ENCODE data around the gene KLK7. TPM values are rescaled to one million over a fixed set of nuclear protein-coding genes. Genes with fewer than 3 reads are reported as not detected.

The KLK7 gene
- total RNA-seq, 2 donors from 2014 or later = not detected

DNA sequence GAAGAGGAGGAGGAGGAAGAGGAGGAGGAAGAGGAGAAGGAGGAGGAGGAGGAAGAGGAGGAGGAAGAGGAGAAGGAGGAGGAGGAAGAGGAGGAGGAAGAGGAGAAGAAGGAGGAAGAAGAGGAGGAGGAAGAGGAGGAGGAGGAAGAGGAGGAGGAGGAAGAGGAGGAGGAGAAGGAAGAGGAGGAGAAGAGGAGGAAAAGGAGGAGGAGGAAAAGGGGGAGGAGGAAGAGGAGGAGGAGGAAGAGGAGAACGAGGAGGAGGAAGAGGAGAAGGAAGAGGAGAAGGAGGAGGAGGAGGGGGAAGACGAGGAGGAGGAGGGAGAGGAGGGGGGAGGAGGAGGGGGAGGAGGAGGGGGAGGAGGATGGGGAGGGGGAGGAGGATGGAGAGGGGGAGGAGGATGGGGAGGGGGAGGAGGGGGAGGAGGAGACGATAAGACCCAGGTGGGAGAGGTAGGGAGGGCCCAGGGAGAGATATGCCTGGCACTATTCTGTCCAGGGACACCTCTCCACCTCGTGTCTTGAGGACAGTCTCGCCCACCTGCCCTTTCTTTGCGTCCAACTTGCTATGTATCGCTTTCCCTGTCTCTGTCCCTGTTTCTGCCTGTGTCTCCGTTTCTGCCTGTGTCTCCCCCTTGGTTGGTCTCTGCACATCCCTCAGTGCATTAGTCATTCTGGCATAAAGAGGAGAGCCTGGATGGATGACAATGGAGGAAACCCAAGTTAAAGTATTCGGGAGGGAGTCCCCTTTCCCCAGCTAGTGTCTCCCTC, 23.8 kb downstream of the KLK7 start:
- ATAC-seq (no peak), DNase-seq (ENCODE audit: low spot score) (no peak)
- Mint-ChIP-seq H3K4me3 (no peak overlapping the region), H3K27me3 (peaks cover 26 to 45% of the 10 kb centered on the region in 2 donors), H3K36me3 (peaks cover 5% of the 10 kb centered on the region), H3K9me3 (peaks cover 9% of the 10 kb centered on the region), H3K27ac (no peak overlapping the region), H3K4me1 (ENCODE audit: low read depth in 2 of 2) (peaks cover 0 to 6% of the 10 kb centered on the region in 2 donors)

DNA sequence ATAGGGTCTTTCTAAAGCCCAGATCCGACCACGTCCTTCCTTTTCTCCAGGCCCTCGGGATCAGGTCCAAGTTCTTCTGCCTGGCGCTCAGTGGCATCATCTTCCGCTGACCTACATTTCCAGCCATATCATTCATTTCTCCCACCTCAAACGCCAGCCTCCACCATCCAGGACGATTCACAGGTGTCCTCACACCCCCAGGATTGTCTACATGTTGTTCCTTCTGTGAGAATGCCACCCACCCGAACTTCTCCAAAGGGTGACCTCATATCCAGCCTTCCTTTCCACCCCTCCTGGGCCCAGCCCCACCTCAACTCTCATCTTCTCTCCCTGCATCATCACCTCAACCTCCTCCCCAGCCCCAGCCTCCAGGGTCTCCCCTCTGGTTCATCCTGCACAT, 26.1 kb downstream of the KLK7 start:
- Mint-ChIP-seq H3K9me3 (peaks cover 5% of the 10 kb centered on the region), H3K36me3 (peaks cover 5% of the 10 kb centered on the region), H3K4me1 (ENCODE audit: low read depth in 2 of 2) (peaks cover 0 to 6% of the 10 kb centered on the region in 2 donors), H3K27me3 (peaks cover 22 to 48% of the 10 kb centered on the region in 2 donors), H3K27ac (no peak overlapping the region), H3K4me3 (no peak overlapping the region)
- ATAC-seq (no peak), DNase-seq (ENCODE audit: low spot score) (no peak)

DNA sequence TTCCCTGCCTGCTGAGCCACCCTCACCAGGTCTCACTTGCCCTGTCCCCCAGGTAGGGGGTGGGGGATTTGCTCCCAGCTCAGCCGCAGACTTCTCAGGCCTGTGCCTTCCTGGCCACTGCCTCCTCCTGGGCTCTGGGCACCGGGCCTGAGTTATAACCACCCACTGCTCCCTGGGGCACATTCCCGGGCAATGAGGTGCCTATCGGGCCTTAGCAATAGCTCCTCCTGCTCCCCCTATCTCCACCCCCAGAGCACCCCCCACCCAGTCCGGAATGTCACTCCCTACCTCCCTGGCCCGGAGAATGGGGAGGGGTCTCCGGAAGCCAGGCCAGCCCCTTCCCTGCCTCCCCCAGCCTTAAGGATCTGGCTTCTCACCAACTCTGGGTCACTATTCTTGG, 30.8 kb downstream of the KLK7 start, which contains the start of gene KLK5:
Gene KLK5 (minus strand): TSS at position 129 of the 400 bp plus-strand sequence. CDS start 381 bp downstream, outside the sequence.
- no peaks in the 10 kb centered on the region for H3K9me3 Mint-ChIP-seq
- H3K4me1 Mint-ChIP-seq (ENCODE audit: low read depth in 2 of 2) = no peaks in the 10 kb centered on the region
- peak; percentile 28 to 42 for ATAC-seq
- DNase-seq (ENCODE audit: low spot score) = no peak
- H3K27ac Mint-ChIP-seq = no peak within 1 kb of the TSS
- no peaks in the 10 kb centered on the region for H3K36me3 Mint-ChIP-seq
- no peak within 1 kb of the TSS for H3K4me3 Mint-ChIP-seq
- peaks cover 23 to 42% of the 10 kb centered on the region in 2 donors for H3K27me3 Mint-ChIP-seq

DNA sequence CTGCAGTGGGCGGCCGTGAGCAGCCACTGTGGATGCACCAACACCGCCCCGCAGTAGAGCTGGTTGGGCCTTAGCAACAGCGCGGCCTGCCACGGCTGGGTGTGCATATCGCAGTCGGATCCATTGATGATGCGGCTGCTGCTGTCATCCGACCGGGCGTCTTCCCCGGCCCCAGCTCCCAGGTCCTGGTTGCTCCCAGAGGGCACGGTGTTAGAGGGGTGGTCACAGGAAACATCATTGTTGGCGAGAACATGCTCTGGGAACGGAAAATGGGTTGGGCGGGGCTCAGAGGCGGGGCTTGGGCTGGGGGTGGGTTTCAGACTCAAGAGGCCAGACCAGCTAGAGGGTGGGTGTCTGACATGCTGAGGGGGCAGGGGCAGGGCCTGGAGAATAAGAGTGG, 33.9 kb downstream of the KLK7 start:
- no peak overlapping the region for H3K4me3 Mint-ChIP-seq
- H3K36me3 Mint-ChIP-seq = no peaks in the 10 kb centered on the region
- DNase-seq (ENCODE audit: low spot score) (no peak), ATAC-seq (no peak)
- H3K27me3 Mint-ChIP-seq = peaks cover 26 to 53% of the 10 kb centered on the region in 2 donors
- no peaks in the 10 kb centered on the region for H3K4me1 Mint-ChIP-seq (ENCODE audit: low read depth in 2 of 2)
- H3K9me3 Mint-ChIP-seq = no peaks in the 10 kb centered on the region
- H3K27ac Mint-ChIP-seq = no peak overlapping the region

DNA sequence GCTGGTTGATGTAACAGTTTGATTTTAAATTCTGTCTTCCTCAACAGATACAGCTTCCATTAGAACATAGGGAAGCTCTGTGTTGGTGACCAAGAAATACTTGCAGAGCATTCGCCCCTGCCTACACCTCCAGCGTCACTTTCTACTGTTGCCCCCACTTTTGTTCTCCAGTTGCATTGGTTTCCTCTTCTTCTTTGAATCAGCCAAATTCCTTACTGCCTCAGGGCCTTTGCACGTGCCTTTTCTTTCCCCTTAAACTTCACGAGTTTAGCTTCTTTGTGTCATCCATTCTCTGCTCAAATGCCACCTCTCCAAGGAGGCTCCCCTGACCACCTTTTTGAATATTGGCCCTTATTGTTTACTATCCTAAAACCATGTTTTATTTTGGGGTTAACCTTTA, 36.6 kb downstream of the KLK7 start:
- Mint-ChIP-seq H3K36me3 (no peaks in the 10 kb centered on the region), H3K4me3 (no peak overlapping the region), H3K27ac (no peak overlapping the region)

DNA sequence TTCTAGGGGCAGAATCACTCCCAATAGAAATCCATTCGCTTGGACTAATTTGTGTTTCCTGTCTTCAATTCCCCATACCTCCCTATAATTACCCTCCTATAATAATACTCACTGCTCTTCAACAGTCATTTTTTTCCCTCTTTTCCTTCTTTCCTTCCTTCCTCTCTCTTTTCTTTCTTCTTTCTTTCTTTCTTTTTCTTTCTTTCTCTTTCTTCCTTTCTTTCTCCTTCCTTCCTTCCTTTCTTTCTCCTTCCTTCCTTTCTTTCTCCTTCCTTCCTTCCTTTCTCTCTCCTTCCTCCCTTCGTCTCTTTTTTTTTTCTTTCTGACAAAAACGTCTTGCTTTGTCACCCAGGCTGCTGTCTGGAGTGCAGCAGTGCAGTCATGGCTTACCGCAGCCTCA, 38.9 kb downstream of the KLK7 start:
- no peak overlapping the region for H3K4me3 Mint-ChIP-seq
- no peak overlapping the region for H3K27ac Mint-ChIP-seq
- H3K27me3 Mint-ChIP-seq = peaks cover 34 to 55% of the 10 kb centered on the region in 2 donors
- no peaks in the 10 kb centered on the region for H3K4me1 Mint-ChIP-seq (ENCODE audit: low read depth in 2 of 2)
- no peak for DNase-seq (ENCODE audit: low spot score)
- no peaks in the 10 kb centered on the region for H3K36me3 Mint-ChIP-seq
- H3K9me3 Mint-ChIP-seq = no peaks in the 10 kb centered on the region
- ATAC-seq = no peak

More for the DNA sequence above, 36.6 kb downstream of the KLK7 start:
- Mint-ChIP-seq H3K9me3 (no peaks in the 10 kb centered on the region), H3K4me1 (ENCODE audit: low read depth in 2 of 2) (no peaks in the 10 kb centered on the region), H3K27me3 (peaks cover 34 to 59% of the 10 kb centered on the region in 2 donors)
- DNase-seq (ENCODE audit: low spot score) = no peak
- no peak for ATAC-seq

DNA sequence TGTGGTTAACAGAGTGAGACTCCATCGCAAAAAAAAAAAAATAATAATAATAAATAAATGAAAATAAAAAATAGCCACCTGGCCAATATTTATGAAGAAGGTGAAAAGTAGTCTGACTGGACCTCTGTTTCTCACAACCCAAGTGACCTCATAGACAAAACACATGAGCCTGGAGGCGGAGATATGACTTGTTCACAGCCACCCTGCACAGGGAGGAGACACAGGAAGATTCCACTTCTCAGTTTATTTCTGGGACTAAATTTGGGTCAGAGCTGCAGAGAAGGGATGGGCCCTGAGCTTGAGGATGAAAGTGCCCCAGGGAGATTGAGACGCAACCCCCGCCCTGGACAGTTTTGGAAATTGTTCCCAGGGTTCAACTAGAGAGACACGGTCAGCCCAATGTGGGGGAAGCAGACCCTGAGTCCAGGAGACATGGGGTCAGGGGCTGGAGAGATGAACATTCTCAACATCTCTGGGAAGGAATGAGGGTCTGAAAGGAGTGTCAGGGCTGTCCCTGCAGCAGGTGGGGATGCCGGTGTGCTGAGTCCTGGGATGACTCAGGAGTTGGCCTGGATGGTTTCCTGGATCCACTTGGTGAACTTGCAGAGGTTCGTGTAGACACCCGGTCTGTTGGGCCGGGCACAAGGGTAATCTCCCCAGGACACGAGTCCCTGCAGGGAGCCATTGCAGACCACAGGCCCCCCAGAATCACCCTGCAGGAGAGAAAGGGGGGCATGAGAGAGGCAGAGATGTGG, 40.5 kb downstream of the KLK7 start:
- ATAC-seq = no peak
- Mint-ChIP-seq H3K27me3 (peaks cover 34 to 48% of the 10 kb centered on the region in 2 donors), H3K27ac (no peak overlapping the region), H3K36me3 (no peaks in the 10 kb centered on the region), H3K9me3 (no peaks in the 10 kb centered on the region), H3K4me1 (ENCODE audit: low read depth in 2 of 2) (no peaks in the 10 kb centered on the region), H3K4me3 (no peak overlapping the region)
- DNase-seq (ENCODE audit: low spot score) = no peak

DNA sequence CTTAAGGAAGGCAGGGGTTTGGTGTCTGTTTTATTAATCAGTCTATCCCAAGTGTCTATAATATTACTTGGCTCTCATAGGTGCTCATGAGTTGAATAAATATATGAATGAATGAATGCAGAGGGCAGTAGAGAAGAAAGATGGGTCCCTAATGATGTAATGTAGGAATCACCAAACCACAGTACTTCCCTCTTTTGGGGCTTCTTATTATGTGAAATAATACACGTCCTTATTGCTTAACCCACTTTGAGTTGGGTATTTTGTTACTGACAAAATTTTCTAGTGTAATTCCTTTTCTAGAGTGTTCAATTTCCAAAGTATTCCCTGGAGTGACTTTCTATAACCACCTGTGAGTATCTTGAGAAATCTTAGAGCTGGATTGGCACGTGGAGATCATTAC, 44.1 kb downstream of the KLK7 start:
- Mint-ChIP-seq H3K9me3 (no peaks in the 10 kb centered on the region), H3K27ac (no peak overlapping the region), H3K27me3 (peaks cover 35 to 37% of the 10 kb centered on the region in 2 donors), H3K4me3 (no peak overlapping the region), H3K36me3 (no peaks in the 10 kb centered on the region), H3K4me1 (ENCODE audit: low read depth in 2 of 2) (no peaks in the 10 kb centered on the region)
- ATAC-seq (no peak), DNase-seq (ENCODE audit: low spot score) (no peak)

DNA sequence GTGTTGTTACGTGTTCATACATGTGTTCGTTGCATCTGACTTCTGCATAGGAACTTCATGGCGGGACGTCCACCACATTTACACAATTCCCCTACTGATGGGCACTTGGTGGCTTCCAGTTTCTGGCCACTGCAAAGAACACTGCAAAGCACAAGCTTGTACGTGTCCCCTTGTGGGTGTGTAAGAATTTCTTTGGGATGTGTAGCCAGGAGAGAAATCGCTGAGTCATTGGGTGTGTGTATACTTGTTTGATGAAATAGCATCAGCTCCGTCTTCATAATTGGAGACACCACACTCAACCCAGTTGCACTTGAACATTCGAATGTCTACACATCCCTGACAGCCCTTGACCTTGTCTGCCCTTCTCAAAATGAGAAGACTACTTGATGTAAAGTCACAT, 50.1 kb downstream of the KLK7 start:
- peaks cover 0 to 8% of the 10 kb centered on the region in 2 donors for H3K4me1 Mint-ChIP-seq (ENCODE audit: low read depth in 2 of 2)
- ATAC-seq (no peak), DNase-seq (ENCODE audit: low spot score) (no peak)
- no peak overlapping the region for H3K4me3 Mint-ChIP-seq
- H3K27ac Mint-ChIP-seq = no peak overlapping the region
- H3K36me3 Mint-ChIP-seq = no peaks in the 10 kb centered on the region
- H3K27me3 Mint-ChIP-seq = peaks cover 31 to 38% of the 10 kb centered on the region in 2 donors
- H3K9me3 Mint-ChIP-seq = no peaks in the 10 kb centered on the region

DNA sequence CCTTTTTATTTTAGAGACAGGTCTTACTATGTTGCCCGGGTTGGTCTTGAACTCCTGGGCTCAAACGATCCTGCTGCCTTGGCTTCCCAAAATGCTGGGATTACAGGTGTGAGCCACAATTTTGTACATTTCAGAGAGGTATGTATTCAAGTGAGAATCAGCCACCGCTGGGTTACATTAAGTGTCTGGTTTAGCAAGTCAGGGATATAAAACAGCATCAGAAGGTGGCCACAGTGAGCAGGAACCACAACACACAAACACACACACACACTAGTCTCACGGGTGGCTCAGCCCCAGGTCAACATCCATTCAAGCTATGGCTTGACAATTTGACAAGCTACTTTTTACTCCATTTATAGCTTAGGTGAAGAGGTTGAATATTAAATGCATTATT, 51.0 kb downstream of the KLK7 start:
- Mint-ChIP-seq H3K27ac (no peak overlapping the region), H3K4me1 (ENCODE audit: low read depth in 2 of 2) (peaks cover 0 to 8% of the 10 kb centered on the region in 2 donors), H3K9me3 (no peaks in the 10 kb centered on the region), H3K27me3 (peaks cover 35 to 44% of the 10 kb centered on the region in 2 donors), H3K36me3 (no peaks in the 10 kb centered on the region), H3K4me3 (no peak overlapping the region)
- no peak for ATAC-seq
- DNase-seq (ENCODE audit: low spot score) = no peak

DNA sequence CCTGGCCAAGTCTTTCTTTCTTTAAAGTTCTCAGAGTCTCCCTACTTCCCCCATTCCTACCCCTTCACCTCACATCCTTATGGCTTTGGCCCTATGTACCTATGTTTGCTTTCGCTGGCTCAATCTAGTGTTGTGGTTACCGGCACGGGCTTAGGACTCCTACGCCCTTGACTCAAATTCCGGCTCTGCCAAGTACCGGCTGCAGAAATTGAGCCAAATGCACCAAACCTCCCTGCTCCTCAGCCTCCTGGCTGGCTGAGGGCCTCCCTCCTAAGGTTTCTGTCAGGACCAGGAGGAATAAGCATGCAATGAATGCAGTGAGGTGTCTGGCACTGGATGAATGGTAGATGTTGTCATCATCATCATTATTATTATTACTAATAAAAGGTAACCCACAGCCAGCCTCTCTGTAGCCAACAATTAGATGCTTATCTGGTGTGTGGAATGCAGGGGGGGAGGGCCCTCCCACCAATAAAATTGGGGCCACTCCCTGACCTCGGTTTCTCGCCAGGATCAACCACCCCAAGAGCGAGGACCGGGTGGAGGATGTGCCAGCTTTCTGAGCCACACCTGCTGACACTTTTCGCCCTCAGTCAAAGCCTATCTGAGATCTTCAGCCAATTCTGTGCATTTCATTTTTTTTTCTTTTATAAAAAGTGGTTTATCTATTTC, 51.6 kb downstream of the KLK7 start:
- Mint-ChIP-seq H3K4me1 (ENCODE audit: low read depth in 2 of 2) (peaks cover 0 to 8% of the 10 kb centered on the region in 2 donors), H3K4me3 (no peak overlapping the region), H3K27me3 (peaks cover 30 to 49% of the 10 kb centered on the region in 2 donors), H3K9me3 (no peaks in the 10 kb centered on the region), H3K27ac (no peak overlapping the region), H3K36me3 (no peaks in the 10 kb centered on the region)
- ATAC-seq = no peak
- DNase-seq (ENCODE audit: low spot score) = no peak

DNA sequence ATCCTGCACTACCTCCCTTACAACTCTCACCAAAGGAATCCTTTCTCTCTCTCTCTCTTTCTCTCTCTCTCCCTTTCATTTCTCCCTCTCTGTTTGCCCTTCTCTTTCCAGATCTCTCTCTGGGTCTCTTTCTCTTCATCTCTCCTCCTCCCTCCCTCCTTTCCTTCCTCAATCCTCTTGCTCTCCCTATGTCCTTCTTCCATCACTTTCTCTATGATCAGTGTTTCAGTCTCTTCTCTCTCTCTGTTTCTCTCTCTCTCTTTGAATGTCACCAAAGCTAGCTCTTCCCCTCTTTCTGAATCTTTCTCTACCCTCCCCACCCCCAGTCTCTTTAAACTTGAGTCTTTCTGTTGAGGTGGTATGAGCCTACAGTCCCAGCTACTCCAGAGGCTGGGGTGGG, 52.7 kb downstream of the KLK7 start:
- DNase-seq (ENCODE audit: low spot score) (no peak), ATAC-seq (no peak)
- no peaks in the 10 kb centered on the region for H3K36me3 Mint-ChIP-seq
- H3K4me3 Mint-ChIP-seq = no peak overlapping the region
- peaks cover 0 to 8% of the 10 kb centered on the region in 2 donors for H3K4me1 Mint-ChIP-seq (ENCODE audit: low read depth in 2 of 2)
- H3K27ac Mint-ChIP-seq = no peak overlapping the region
- H3K27me3 Mint-ChIP-seq = peaks cover 28 to 49% of the 10 kb centered on the region in 2 donors
- no peaks in the 10 kb centered on the region for H3K9me3 Mint-ChIP-seq

DNA sequence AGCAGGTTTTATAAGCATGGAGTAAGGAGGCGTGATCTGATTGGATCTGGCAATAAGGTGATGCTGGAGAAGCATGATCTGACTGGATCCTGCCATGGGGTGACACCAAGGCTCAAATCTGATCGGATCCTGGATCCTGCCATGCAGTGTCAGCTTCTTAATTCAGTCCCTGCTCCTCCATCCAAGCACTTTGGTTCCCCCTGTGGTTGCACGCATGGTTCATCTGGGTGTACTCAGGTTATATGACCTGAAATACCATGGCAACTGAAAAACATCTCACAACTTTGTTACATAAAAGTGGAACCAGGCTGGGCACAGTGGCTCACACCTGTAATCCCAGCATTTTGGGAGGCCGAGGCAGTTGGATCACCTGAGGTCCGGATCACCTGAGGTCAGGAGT, 54.9 kb downstream of the KLK7 start:
- Mint-ChIP-seq H3K9me3 (no peaks in the 10 kb centered on the region), H3K27me3 (peaks cover 28 to 51% of the 10 kb centered on the region in 2 donors), H3K4me3 (no peak overlapping the region), H3K27ac (no peak overlapping the region), H3K36me3 (no peaks in the 10 kb centered on the region), H3K4me1 (ENCODE audit: low read depth in 2 of 2) (peaks cover 0 to 8% of the 10 kb centered on the region in 2 donors)
- DNase-seq (ENCODE audit: low spot score) (no peak), ATAC-seq (no peak)

Measured in natural killer cell treated with Interleukin-12 subunit alpha and Interleukin-12 subunit beta and Interleukin-15 and Interleukin-18, amount 100 ng/mL, for 72 hours (primary cell).